HG03342 (cell line): ENCODE results near the gene CA5B.
"Not testable (repeated sequence)": the region's sequence is repeated elsewhere in the genome, so short reads cannot be mapped to it uniquely, and the experiment has no call there.

Experiments used
- ATAC-seq: cut with Tn5 transposase; IDR thresholded peaks from one replicate; pipeline ENCODE4 v1.9.1; 2021; ENCODE audit warnings: mild to moderate bottlenecking, moderate library complexity; ENCODE audit not compliant: unreplicated experiment

CA5B gene

DNA sequence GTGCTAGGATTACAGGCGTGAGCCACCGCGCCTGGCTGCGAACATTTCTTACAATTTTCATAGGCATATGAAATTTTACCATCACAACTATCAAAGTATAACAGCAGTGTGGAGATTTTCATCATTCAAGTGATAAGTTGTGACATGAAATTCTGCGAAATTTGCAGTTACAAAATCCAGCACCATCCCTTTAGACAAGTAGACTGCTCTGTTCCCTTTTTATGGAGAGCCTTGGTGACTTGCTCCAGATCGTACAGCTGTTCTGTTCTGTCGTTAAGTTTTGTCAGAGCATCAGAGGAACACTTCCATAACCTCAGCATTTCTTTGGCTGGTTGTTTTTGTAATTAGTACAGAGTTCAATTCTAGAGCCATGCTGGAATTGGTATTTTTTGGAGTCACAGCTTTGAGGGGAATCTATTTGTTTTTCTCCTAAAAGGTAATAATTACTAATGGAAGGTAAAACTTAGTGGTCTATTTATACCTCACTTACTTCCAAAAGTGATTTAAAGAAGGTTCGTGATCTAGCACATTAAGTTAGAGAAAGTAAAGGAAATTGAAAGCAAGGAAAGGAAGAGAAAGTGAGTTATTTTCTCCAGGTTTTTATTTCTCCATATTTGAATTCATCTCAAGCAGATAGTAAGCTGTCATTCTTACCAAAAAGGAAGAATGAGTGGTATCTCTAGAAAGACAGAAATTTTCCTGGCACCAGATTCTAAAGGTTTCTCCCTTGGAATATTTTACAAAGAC is 74.3 kb downstream of the CA5B start:
- ATAC-seq, result no peak

DNA sequence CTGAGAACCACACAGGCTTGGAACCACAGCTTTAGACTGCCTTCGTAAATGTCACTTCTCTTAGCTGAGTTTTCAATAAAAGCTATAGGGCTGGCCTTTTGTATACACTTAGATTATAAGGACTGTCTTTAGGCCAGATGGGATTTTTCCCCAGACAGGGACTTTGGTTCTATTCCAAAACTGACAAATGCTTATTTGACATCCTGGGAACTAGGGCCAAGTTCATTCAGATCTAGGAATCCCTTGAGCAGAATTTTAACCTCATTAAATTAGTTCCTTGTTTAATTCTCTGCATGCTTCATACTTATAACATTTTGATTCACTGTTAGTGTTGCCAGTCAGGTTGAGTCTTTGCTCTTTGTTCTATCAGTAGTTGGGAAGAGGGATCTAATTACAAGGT is 75.3 kb downstream of the CA5B start:
- ATAC-seq, result no peak

DNA sequence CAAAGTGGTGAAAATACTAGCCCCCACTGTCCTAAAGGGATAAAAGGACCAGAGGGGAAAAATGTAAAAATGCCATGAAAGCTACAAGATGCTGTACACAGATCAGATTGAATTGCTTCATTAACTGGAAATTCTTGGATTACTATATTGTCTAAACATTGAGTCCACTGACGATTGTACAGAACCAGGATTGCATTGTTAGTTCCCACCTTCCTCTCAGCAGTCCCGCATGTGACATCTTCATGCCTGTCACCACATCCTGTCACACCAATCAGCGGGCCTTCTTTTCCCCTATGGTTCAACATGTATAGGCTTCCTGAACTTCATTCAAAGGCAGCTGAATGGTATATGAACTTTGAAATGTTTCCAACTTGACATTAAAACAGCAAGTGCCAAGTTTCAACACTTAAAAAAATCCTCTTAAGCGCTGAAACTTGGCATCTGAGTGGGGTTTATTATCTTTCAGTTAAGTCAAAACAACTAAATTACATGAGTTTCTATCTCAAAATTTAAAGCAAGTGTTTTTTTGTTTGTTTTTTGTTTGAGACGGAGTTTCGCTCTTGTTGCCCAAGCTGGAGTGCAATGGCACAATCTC is 76.8 kb downstream of the CA5B start:
- ATAC-seq, result no peak

DNA sequence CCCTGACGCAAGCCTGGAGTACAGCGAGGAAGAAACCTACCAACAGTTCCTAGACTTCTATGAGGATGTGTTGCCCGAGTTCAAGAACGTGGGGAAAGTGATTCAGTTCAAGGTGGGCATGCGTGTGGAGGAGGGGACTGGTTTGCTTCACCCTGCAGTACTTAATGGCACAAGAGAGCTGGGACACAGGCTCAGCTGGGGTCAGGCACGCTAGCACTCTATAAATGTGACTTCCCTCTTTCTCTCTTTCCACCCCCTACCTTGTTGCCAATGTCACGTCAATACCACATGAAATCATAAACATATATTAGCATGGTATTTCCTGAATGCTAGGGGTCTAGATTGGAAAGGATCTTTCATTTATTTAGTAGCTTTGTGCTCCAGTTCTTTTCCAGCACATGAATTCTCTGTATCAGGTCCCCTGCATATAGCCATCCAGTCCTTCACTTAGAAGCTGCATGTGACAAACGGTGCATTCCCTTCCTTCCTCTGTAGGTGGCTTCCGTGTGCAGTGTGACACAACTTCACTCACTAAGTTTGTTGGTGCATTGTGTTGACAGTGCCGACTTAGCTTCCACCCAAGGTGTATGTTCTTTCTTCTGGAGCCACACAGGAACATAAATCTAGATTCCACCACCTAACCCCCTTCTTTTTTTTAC is 77.8 kb downstream of the CA5B start:
- ATAC-seq, result peak; percentile 89

DNA sequence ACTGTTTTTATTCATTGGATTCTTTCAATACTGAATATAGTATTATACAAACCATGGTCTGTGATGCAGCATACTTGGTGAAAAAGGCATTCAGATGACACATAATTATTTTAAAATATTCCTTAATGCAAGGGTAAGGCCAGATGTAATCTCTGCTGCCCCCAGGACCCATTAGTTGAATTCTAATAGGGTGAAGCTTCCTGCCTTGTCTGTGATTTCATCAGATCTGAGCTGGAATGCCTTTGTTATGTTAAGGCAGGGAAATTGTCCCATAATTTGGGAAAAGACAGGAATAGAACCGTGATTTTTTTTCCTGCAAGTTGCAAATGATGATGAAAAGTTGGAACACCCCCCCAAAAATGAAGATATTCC is 78.4 kb downstream of the CA5B start:
- ATAC-seq, result no peak

DNA sequence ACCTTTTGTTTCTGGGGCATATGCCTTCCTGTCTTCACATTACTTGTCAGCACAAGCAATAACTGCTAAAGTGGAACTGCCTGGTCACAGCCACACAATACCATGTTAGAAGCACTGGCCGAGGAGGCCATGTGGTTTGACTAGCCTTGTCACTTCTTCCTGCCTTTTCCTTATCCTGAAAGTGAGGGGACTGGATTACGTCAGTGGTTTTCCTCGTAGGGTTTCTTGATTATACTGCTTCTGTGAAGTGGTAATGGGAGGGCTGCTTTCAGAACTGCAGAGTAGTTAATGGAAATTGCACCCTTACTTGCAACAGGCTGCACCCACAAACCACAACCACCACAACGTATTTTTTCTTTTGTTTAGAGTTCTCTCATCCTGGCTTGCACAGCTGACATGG is 78.8 kb downstream of the CA5B start:
- ATAC-seq, result no peak

DNA sequence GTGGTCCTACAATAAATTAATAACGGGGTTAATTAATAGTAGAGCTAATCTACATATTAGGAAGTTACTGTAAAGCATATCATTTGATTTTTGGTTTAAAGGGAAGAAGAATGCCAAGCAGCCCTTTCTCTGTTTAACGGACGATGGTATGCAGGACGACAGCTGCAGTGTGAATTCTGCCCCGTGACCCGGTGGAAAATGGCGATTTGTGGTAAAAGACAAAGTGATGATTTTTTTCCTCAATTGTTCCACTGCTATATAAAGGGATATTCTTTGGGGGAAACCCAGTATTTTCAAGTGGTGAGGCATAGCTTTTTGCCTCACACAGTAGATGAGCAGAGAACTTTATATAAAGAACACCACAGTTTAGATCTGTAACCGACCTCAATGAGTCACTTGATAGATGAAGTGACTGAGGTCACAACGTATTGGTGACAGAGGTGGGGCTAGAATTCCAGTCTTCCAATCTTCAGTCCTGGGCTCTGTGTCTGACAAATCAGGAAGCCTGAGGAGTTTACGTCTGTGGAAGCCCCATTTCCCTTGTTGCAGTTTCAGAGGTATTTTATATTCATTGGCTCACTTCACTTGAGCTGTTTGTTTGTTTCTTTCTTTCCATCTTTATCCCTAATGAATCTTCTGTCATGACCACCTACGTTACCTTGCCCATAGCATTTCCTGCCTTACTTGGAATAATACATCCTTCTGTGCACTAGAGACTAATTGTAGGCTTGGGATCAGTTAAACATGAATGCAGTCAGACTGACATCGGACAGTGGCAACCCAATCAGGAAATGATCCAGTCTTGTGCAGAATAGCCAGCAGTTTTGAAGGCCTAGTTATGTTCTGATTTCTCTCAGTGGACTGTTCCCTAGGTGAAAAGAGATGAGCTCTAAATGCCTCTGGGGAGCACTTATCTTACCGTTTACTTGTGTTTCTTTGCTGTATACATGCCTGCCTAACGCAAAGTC is 82.3 kb downstream of the CA5B start:
- no peak for ATAC-seq

DNA sequence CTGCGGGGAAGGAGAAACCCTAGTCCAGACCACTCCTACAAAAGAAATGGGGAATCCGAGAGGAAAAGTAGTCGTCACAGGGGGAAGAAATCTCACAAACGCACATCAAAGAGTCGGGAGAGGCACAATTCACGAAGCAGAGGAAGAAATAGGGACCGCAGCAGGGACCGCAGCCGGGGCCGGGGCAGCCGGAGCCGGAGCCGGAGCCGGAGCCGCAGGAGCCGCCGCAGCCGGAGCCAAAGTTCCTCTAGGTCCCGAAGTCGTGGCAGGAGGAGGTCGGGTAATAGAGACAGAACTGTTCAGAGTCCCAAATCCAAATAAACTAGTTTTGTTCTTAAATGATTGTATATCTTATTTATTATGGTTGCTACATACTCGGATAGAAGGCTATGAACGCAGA is 84.9 kb downstream of the CA5B start:
- no peak for ATAC-seq

DNA sequence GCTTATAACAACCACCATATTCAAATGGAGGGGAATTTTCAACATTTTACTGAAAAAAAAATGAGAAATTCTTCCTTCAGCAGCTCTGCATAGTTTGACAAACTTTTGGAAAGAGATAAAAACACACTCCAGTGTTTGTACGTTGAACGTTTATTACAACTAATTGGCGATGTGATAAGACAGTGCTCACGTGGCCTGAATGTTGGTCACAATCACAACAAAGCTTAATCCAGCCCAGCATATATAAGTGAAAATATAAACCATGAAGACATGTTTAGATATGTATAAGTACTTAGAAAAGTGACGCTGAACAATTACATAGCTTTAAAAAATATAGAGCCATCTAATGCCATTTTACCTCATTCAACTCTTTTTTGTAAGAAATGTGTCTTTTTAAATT is 87.9 kb downstream of the CA5B start:
- ATAC-seq, result no peak

DNA sequence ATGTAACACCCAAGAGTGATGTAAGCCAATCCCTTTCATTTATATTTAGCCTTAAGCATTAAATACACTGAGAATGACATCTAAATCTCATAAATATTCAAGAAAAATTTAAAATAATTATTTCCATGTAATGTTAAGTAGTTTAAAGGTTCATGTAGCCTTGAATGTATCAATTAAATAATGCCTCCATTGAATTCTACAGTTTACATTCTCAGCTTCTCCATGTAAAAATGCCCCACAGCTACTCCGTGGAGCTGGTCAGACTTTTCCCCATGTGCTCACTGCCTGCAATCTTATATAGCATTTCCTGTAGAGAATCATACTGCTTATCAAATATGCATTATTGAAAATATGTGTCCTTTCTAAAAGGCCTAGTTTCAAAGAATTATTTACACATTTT is 91.1 kb downstream of the CA5B start:
- ATAC-seq, result no peak

DNA sequence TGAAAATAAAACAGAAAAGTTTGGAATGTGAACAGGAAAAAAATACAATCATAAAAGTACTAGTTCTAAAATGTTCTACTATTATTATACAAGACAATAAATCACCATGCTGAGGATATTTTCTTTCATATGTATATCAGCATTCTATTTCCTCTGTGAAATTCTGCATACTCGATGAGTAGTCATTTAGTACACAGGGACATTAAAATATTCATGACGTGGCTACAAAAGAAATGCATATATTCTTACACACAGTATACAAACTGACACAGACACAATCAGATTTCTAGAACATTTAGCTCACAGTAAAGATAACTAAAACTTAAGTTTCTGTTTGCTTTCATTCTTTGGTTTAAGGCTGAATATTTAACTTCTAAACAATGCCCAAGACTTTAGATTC is 93.3 kb downstream of the CA5B start:
- ATAC-seq, result not testable (repeated sequence)

DNA sequence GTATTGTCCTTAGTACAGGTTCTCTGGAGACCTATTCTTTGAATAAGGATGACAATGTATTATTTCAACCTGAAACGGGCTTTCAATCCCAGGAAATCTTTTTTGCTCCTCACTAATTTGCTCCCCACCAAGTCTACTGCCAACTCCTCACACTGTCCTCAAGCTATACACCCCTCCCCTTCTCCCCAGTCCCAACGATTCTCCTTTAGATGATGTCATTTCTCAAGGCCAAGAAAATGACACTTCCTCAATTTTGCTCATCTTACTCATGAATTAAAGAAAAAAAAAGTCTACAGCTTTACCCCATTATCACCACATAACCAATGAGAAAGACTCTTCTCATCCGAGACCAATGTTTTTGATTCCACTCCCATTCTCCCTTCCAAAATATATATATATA is 96.0 kb downstream of the CA5B start:
- ATAC-seq, result no peak

DNA sequence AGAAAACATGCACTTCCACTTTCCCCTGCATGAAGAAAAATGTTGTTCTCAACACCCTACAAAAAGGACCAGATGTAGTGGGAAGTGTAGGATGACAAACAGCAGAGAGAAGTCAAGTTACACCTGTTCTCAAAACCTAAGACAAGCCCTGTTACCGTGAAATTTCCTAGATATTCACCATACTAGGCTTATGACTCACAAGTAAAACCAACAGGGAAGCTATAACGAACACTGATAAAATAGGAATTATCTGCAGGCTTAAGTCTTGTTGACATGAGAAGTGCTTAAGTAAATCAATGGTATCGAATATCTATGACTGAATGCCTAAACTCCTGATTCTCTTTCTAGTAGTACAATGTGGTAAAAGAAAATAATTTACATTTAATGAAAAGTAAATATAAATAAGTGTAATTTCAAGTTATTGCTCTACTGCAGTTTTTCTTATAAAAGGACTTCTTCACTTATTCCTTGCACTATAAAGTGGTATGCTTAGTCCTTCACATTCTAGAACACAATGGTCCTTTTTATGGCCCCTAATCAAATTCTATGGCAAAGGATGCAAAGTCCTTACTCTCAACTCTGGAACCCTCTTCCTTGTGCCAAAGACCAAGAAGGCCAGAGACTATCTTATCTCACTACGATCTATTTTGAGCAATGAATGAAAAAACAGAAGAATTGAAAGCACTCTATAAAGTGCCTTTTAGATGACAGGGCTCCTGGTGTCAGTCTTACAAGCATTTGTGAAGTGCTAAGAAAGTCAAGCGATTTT is 96.9 kb downstream of the CA5B start:
- ATAC-seq, result no peak
